Stimulated activated CD8-positive, alpha-beta memory T cell treated with anti-CD3 and anti-CD28 coated beads, Interleukin-4, amount 100 ng/mL, for 24 hours (primary cell): ENCODE results near the gene ELF2.
"Not testable (repeated sequence)": the region's sequence is repeated elsewhere in the genome, so short reads cannot be mapped to it uniquely, and the experiment has no call there.

Experiments used
- DNase-seq: peaks from one replicate; pipeline ENCODE4 v3.0.0-alpha.2; 2020; ENCODE audit warnings: low read depth

ELF2 gene

DNA sequence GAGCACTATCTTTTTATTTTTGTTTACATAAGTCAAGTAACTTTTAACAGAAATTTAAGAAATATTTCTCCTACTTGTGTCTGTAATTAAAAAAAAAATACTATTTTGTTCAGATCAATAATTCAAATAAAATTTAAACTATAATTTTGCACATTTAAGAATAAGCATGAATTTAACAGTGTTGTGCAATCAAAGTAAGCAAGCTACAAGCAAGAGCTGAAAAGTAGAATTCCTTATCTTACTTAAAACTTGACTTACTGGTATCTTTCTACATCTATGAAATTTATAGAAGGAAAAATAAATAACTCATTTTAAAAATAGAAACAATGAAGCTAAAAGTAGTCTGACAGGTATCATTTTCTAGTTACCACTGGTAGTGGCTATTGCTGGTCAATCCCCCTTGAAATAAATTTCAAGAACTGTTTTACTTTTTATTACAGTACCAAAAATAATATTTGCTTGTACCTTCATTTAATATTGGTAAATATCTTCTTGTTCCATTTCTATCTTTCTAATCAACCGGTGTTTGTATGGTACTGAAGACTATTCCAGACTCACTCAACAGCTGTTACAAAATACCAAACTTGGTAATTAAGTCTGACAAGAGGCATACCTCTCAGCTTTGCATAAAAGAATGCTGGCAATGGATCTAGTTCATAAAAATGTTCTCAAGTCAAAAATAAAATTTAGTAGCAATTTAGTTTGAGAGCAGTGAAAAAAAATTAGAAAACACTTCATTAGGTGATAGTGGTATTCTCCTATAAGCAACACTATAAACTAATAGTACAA is 99.3 kb downstream of the ELF2 start:
- DNase-seq: no peak

DNA sequence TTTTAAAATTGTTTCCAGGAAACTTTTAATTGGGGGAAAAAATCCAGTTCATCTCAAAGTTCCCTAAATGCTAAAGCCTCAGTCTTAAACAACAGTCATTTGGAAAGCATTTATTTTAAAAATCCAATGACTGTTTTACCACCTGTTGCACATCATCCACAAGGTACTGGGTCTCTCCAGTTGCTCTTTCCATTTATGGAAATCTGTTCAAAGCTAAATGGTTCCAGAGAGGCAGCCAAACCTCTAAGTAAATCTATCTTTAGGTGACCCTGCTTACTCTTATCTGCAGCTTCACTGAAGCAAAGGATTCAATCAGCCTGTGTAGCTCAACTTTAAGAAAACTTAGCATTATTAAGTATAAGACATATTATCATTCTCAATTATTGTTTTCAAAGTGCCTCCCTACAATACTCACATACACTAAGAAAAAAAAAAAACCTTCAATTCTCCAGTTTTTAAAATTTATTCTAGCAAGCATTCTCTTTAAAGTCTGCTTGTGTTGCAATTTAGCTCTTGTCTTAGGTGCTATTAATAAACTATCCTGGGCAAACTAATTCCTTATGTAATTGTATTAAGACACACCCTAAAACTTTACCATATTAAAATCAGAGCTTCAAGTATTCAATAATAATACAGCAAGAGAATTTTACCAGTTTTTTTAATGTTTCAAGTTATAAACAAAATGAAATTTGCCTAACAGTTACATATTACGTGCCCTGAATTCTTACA is 100.8 kb downstream of the ELF2 start:
- no peak for DNase-seq

DNA sequence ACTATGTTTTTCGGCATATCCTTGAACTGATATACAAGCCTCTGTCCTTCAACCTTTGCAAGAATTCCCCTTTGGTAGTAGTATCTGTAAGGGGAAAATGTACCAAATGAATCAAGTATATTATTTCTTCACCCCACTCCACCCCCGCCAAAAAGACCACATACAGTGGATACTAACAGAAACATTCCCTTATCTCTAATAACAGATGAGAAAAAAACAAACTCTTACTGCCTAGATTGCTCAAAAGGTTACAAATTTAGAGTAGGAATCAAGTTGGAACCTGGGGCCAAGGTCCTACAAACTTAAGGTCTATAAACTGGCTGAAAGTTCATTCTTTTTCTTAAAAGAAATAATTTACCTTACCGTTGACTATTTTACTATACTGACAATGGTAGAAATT is 116.4 kb downstream of the ELF2 start:
- no peak for DNase-seq

DNA sequence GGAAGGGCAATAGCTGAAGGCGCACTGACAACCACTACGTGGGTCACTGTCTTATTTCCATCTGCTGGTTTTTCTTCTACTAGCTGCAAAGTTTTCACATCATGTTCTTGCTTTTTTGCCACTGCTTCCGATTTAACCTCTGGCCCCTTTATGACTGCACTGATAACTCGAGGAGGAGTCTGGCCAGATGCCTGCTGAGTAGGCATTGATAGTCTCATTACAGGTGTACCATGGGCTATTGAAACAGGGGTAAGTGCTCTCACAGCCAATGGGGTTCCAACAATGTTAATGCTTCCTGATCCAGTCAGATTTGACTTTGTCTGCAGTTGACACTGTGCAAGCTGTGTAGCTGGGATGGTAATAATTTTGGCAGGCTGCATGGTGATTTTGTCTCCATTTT is 118.0 kb downstream of the ELF2 start:
- DNase-seq: not testable (repeated sequence)

DNA sequence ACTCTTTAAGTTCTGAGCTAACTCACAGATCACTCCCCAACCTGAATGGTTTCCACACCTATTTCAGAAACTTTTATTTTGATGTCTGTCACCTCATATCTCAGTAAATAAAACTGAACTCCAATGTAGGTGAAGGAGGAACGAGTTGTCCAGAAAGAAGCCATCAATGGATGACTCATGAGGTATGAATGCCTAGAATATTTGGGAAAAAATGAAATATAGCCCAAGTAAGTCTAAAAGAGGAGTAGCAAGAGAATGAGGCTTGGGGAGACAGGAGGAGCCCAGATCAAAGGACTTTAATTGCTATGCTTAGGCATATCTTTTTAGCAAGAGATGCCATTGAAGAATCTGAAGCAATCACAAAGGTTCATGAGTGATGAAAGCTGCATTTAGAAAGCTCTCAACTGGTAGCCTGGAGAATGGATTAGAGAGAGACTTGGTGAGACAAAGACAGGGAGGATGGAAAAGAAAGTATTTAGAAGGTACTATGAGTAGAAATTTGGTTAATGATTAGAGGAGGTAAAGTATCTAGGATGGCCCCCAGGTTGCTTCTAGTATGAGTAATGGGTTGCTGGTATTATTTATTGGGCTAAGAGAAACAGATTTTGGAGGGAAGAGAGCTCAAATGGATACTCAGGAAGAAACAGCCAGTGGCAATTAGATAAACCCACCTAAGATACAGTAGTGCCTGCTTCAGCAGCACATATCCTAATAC is 122.1 kb downstream of the ELF2 start:
- no peak for DNase-seq

DNA sequence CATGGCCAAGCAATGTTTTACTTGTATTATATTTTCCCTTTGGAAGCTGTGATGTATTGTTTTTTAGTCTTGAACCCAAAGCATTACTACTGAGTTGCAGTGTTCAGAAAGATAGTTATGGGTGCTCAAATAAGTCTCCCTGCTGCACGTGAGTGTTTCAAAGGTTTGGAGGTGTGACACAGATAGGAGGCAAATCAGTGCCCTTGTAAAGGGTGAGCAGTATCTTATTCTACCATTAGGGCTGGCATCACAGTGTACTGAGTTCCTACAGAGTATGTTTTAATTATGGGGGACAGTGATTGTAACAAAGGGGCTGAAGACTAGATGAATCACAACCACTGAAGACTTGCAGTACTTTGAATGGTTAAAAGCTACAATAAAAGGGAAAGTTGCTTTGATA is 123.1 kb downstream of the ELF2 start:
- no peak for DNase-seq

DNA sequence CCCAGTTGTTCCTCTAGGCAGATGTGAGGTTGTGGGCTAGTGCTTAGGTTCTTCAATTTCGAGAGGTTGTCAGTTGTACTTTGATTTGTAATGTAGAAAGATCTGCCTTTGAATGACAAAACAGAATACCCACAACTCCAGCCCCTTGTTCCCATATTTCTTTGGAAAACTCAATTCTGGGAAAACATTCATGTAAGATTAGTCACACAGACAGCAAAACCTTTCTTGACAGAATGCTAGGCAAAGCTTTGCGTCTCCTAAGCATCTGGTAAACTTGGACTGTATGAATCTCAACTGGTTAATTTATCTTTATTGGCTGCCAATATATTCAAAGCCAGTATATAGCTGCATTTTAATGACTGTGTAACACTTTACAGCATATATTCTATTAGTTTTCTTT is 126.6 kb downstream of the ELF2 start:
- DNase-seq: no peak

DNA sequence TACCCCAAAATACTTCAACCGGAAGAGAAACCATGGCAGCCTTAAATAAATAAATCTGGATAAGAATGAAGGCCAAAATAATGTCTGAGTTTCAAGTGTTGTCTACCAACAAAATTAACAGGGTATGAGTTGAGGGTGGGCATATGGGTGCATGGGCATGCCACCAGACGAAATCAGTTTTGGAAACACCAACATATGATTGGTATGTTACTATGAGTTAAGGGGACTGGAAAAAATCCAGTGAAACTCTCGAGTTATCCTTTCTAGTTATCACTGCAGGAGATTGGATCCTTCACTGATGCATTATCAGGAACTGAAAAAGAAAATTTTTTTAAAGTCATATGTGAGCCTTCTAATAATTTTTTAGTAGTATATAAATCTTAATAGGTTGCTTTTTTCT is 129.0 kb downstream of the ELF2 start:
- DNase-seq: no peak

DNA sequence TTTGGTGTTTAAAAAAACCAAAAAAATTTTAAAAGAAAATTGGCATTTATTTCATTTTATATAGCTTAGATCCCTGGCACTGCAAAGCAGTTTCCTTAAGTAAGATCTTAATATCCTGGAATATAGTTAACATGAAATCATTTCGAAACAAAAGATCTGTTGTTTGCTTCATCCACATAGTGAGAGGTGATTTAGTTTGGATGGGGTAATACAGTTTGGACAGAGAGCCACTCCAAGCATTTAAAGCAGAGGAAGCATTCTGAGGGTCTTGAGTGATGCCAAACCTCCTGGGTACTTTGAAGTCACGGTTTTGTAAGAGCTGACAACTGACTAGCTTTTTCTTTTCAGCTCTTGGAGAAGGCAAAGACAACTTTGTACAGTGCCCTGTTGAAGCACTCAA is 132.7 kb downstream of the ELF2 start:
- DNase-seq: no peak

DNA sequence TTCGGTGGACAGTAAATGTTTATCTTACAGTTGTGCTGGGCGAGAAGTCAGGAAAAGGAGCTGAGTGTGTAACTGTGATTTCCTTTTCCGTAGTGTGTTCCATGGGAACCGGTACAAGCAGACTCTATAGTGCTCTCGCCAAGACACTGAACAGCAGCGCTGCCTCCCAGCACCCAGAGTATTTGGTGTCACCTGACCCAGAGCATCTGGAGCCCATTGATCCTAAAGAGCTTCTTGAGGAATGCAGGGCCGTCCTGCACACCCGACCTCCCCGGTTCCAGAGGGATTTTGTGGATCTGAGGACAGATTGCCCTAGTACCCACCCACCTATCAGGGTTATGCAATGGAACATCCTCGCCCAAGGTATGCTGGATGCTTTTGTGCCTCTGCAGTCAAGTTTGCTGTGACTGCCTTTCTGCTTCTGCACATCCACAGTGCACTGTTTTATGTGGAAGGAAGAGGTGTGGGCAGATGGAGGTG is 134.0 kb downstream of the ELF2 start:
- no peak for DNase-seq

DNA sequence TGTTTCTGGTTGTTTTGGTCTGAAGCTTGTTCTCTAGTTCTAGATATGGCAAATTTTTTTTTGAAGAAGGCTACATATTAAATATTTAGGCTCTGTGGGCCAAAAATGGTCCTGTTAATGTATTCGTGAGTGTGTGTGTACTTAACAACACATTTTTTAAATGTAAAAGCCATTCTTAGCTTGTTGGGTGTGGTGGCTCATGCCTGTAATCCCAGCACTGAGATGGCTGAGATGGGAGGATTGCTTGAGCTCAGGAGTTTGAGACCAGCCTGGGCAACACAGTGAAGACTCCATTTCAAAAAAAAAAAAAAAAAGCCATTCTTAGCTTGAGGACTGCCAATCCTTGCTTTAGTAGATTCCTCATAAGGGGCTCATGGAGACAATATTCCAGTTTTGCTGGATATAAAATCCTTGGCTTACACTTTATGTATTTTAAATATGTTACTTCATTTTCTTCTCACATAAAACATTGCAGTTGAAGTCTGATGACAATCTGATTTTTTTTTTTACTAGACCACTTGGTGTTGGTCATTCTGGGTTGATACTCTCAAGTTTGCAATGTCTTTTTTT is 138.1 kb downstream of the ELF2 start:
- no peak for DNase-seq

DNA sequence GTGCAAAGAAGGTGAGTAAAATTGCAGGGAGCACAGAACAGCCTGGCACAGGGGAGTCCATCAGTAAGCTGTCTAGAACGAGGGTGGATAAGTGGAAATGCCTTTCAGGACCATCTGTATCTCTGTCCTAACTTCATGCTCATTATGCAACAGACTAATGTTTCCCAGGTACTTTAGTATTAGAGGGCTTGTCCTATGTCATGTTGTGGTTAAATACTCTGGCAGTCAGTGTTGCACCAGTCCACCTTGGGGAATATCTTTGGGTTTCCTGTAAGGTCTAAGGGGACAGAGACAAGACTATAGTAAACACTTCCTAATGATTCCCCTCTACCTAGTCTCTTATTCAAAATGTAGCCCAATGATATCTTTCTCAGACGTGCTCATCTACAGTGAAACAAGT is 140.1 kb downstream of the ELF2 start:
- DNase-seq: no peak

DNA sequence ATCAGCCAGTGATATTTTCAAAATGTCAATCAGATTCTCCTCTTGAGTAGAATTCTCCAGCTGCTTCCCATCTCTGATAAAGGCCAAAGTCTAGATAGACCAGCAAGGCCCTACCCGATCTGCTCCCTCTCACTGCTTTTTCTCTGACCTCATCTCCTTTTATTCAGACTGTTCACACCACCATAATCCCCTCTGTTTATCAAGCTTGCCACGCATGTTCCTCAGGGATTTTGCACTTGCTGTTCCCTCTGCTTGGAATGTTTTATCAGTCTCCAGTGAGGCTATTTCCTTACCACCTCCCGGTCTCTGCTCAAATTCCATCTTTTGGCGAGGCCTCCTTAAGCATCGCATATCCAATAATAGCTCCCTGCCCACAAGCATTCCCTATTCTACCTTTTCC is 141.4 kb downstream of the ELF2 start:
- no peak for DNase-seq

DNA sequence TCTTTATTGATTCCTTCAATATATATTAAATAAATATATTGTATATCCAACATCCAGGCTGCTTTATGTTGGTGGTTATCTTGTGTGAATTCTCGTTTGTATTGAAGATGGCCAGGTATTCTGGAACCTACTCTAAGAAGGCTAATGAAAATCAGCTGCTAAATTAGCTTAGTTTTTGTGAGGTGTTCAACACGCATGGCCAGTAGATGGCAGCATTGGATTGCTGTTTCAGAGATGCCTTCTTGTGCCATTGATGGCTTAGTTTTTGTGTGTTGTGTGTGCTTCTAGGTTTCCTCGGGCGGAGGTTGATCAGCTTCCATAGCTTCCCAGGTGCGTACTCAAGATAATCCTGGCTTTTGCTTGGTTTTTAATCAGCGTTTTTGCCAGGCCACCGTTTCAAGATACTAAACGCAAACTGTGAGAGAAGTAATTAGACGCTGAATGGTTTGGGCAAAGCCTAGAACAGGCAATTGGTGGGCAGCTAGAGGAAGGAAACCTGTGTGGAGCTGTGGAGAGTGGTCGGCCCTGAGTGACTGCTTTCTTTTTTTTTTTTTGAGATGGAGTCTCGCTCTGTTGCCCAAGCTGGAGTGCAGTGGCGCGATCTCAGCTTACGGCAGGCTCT is 146.3 kb downstream of the ELF2 start:
- DNase-seq: peak; percentile 38

DNA sequence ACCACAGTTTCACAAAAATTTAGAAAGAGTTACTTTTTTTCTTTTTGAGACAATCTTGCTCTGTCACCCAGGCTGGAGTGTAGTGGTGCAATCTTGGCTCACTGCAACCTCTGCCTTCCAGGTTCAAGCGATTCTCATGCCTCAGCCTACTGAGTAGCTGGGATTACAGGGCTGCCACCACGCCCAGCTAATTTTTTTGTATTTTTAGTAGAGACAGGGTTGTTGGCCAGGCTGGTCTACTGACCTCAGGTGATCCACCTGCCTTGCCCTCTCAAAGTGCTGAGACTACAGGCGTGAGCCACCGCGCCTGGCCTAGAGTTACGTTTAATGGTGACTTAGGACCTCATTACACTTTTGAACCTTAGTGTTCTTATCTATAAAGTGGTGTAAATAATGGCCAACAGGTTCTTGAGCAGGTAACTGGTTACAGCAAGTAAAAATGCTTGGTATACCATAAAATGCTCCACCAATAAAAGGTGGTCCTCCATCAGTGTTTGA is 147.1 kb downstream of the ELF2 start:
- DNase-seq: not testable (repeated sequence)

DNA sequence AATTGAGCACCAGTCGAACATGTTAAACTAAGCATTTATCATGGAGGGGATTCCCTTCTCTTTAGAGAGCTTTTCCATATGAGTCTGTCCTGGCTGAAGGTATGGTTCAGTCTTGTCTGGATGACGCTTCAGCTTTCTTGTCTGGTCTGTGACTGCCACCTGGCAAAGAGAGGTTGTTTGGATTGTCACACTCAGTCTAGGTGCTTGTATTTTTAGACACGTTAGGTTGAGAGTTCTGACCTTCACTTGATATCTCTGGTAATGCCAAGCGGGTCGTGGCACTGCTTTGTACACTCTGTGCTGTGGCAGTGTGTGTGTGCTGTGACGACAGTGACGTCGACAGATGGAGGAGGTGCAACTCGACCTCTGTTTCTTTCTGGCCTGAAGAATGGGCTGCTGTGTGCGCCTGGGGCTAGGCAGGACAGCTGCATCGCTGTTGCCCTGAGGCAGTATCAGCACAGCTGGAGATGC is 148.8 kb downstream of the ELF2 start:
- no peak for DNase-seq

DNA sequence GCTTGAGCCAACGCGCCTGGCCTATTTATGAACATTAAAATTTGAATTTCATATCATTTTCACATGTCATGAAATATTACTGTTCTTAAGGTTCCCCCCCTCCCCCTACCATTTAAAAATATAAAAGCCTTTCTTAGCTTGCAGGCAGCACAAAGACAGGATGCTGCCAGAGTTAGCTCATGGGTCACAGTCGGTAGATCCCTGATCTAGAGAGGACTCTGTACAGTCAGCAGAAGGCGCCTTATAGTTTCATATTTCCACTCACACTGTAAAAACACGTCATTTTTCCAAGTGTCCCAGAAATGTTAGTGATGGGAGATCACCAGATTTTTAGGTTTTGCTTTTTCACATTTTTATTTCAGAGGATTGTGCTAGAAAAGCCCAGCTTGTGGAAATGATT is 149.2 kb downstream of the ELF2 start:
- no peak for DNase-seq

DNA sequence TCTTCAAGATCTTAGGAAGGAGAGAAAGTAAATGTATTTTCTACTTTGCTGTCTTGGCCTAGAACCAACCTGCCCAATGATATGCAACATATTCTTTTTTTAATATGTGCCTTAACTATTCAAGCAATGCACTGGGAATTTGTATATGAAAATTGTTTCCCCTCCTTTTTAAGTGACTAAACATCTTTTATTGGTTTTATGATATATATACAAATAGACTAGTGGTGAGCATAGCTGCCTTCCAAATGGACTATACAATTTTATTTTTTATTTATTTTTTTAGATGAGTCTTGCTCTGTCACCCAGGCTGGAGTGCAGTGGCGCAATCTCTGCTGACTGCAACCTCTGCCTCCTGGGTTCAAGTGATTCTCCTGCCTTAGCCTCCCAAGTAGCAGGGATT is 151.2 kb downstream of the ELF2 start:
- no peak for DNase-seq

DNA sequence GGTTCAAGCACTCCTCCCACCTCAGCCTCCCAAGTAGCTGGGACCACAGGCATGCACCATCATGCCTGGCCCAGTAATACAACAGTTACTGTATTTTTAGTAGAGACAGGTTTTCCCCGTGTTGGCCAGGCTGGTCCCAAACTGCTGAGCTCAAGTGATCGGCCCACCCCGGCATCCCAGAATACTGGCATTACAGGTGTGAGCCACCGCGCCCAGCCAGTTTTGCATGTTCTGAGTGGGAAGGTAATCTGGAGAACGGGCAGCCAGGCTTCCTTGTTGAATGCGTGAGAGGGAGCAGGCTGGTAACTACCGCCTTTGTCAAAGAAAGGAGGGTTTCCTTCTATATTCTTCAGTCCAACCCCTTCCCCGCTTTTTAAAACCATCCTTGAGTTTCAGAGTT is 152.3 kb downstream of the ELF2 start:
- no peak for DNase-seq

DNA sequence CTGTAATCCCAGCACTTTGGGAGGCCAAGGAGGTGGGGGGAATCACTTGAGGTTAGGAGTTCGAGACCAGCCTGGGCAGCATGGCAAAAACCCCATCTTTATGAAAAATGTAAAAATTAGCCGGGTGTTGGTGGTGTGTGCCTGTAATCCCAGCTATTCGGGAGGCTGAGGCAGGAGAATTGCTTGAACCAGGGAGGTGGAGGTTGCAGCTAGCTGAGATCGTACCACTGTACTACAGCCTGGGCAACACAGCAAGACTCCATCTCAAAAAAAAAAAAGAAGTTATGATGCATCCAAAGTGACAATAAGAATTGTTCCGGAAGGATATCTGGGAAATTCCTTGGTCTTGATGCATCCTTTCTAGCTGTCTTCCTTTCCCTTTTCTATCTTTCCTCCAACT is 154.2 kb downstream of the ELF2 start:
- DNase-seq: no peak

DNA sequence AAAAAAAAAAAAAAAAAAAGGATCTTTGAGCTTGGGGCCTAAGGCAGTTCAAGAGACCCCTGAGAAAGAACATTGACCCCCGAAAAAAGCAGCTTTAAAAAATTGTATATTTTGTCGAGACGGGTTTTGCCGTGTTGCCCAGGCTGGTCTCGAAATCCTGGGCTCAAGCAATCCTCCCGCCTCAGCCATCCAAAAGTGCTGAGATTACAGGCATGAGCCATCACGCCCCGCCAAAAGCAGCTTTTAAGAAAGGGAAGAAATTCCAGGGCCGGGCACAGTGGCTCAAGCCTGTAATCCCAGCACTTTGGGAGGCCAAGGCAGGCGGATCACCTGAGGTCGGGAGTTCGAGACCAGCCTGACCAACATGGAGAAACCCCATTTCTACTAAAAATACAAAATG is 155.9 kb downstream of the ELF2 start:
- not testable (repeated sequence) for DNase-seq

DNA sequence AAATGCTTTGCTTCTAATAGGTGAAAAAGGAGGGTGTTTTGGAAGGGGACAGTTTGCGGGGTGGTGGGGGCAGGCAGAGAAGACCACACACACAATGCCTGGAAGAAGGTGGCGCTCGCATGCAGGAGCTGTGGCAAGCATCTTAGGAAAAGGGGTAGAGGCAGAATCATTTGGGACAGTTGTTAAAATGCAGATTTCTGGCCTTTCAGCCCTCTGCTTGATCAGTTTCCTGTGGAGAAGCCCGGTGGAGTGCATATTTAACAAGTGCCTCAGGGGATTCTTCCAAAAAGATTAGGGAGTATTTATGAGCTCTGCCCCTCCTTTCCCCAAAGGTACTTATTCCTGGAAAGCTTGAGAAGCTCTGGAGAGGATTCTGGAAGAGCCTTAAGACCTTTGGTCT is 156.6 kb downstream of the ELF2 start:
- no peak for DNase-seq
